ENCODE data around the gene ARF6. TPM values are rescaled to one million over a fixed set of nuclear protein-coding genes. Genes with fewer than 3 reads are reported as not detected.

Gene ARF6
- total RNA-seq, 1 experiment from 2014 or later: 49.2 TPM

DNA sequence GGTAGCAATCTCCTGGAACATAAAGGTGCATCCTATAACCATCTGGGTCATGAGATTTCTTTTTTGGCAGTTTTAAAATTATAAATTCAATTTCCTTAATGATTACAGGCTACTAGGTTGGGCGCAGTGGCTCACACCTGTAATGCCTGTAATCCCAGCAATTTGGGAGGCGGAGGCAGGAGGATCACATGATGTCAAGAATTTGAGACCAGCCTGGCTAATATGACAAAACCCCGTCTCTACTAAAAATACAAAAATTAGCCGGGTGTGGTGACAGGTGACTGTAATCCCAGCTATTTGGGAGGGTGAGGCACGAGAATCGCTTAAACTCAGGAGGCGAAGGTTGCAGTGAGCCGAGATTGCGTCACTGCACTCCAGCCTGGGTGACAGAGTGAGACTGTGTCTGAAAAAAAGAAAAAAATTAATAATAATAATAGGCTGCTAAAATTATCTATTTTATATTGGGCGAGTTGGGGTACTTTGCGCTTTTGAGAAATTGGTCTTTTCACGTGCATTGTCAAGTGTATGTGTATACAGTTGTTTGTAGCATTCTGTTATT lies 17.2 kb upstream of the ARF6 start:
- H3K4me1 Mint-ChIP-seq: 0 out of 4 replicates have a peak, but pooled peaks cover 0 to 2% of the 10 kb centered on the region in 2 experiments
- no peak overlapping the region for H2BK20ac ChIP-seq (ENCODE audit: low read depth, low read length, poor library complexity, severe bottlenecking)
- H3K27me3 Mint-ChIP-seq (ENCODE audit: low read depth): no peaks in the 10 kb centered on the region

More for the DNA sequence above, 17.2 kb upstream of the ARF6 start:
- no peaks in the 10 kb centered on the region; a peak in 1 of 5 replicates for H3K9me3 Mint-ChIP-seq
- Histone ChIP-seq H2BK120ac (ENCODE audit: low read depth, low read length, poor library complexity, severe bottlenecking) (no peak overlapping the region), H4K91ac (ENCODE audit: insufficient read length, low read depth, low read length) (no peak overlapping the region), H4K8ac (replicated peaks; ENCODE audit: insufficient read length, low read depth, low read length) (no peak overlapping the region), H3T11ph (ENCODE audit: low read length) (no peak overlapping the region), H3K9ac (ENCODE audit: extremely low read depth, insufficient read length, low read length) (no peak overlapping the region), H3K14ac (ENCODE audit: insufficient read depth, low read length) (no peak overlapping the region), H3K23me2 (ENCODE audit: insufficient read length, low read depth, low read length, poor library complexity, severe bottlenecking) (no peaks in the 10 kb centered on the region), H2AFZ (ENCODE audit: low read length) (no peak overlapping the region), H3K27ac (ENCODE audit: insufficient read length, low read depth, low read length) (no peak overlapping the region), H4K5ac (ENCODE audit: insufficient read length, low read depth, low read length) (no peak overlapping the region), H2BK15ac (ENCODE audit: low read depth, low read length) (no peak overlapping the region), H3K27me3 (ENCODE audit: insufficient read depth, low read length) (no peaks in the 10 kb centered on the region), H3K4me2 (ENCODE audit: insufficient read depth, insufficient read length, low read length) (no peak overlapping the region), H3K4me1 (ENCODE audit: insufficient read depth, low read length) (no peaks in the 10 kb centered on the region), H2AK5ac (ENCODE audit: insufficient read length, low read length) (no peak overlapping the region), H4K20me1 (ENCODE audit: control insufficient read depth, insufficient read depth, insufficient read length) (no peaks in the 10 kb centered on the region), H3K18ac (ENCODE audit: insufficient read length, low read depth, low read length) (no peak overlapping the region), H2BK5ac (ENCODE audit: insufficient read length, low read length) (no peak overlapping the region), H3K9me3 (ENCODE audit: control insufficient read depth, low read depth, low read length) (no peaks in the 10 kb centered on the region), H3K4ac (ENCODE audit: low read depth, low read length) (no peak overlapping the region), H2BK12ac (ENCODE audit: insufficient read length, low read depth, low read length) (no peak overlapping the region), H3K79me2 (ENCODE audit: insufficient read depth, low read length) (no peaks in the 10 kb centered on the region), H3K56ac (ENCODE audit: insufficient read length, low read depth, low read length) (no peak overlapping the region), H3K23ac (ENCODE audit: insufficient read length, low read depth, low read length) (no peak overlapping the region), H3K79me1 (ENCODE audit: insufficient read depth, low read depth, low read length, poor library complexity, severe bottlenecking) (no peaks in the 10 kb centered on the region)
- no CpG with 5 or more reads among the region's 12 CpGs for WGBS (ENCODE audit: extremely low coverage, insufficient read length, low lambda C conversion rate)
- TF ChIP-seq, protein P1, sequence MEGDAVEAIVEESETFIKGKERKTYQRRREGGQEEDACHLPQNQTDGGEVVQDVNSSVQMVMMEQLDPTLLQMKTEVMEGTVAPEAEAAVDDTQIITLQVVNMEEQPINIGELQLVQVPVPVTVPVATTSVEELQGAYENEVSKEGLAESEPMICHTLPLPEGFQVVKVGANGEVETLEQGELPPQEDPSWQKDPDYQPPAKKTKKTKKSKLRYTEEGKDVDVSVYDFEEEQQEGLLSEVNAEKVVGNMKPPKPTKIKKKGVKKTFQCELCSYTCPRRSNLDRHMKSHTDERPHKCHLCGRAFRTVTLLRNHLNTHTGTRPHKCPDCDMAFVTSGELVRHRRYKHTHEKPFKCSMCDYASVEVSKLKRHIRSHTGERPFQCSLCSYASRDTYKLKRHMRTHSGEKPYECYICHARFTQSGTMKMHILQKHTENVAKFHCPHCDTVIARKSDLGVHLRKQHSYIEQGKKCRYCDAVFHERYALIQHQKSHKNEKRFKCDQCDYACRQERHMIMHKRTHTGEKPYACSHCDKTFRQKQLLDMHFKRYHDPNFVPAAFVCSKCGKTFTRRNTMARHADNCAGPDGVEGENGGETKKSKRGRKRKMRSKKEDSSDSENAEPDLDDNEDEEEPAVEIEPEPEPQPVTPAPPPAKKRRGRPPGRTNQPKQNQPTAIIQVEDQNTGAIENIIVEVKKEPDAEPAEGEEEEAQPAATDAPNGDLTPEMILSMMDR (conservative IDR thresholded peaks at IDR 0.05): no peak
- no peak for DNase-seq
- no peaks in the 10 kb centered on the region for H3K36me3 Mint-ChIP-seq (ENCODE audit: insufficient read depth in 1 of 3, low read depth in 3 of 3)
- no peak overlapping the region for H3K4me3 Mint-ChIP-seq
- no peak overlapping the region for H3K27ac Mint-ChIP-seq
